HEK293 (cell line): ENCODE results near the gene DNAH8.

ENCODE experiments used
- SETDB1 ChIP-seq: IDR thresholded peaks from one replicate; pipeline ENCODE4 v1.6.1; 2017; ENCODE audit warnings: mild to moderate bottlenecking, low read length, moderate library complexity, mixed read lengths; ENCODE audit not compliant: insufficient read length
- ZNF146 ChIP-seq: fragments of 450-650 bp; formaldehyde crosslinking; IDR thresholded peaks from 2 replicates; pipeline ENCODE4 v1.5.1; 2016; ENCODE audit warnings: missing biosample characterization, missing genetic modification characterization
- ZNF274 ChIP-seq, 2 experiments: fragments of 200-500 bp in 1 of 2; fragments of 450-650 bp in 1 of 2; sonication (Bioruptor generic) in 1 of 2; formaldehyde crosslinking in 1 of 2; IDR thresholded peaks; 2 replicates each; pipeline versions ENCODE4 v1.5.1 to v1.6.1; 2014 to 2016; ENCODE audit warnings: borderline replicate concordance in 1 of 2, inconsistent platforms in 1 of 2, low read length in 1 of 2, missing biosample characterization in 1 of 2, missing genetic modification characterization in 1 of 2
- TF ChIP-seq, protein P1 (sequence below): fragments of 450-650 bp; formaldehyde crosslinking; IDR thresholded peaks from 2 replicates; pipeline ENCODE4 v1.5.1; 2016; ENCODE audit warnings: missing biosample characterization, missing genetic modification characterization
- TF ChIP-seq, protein P2 (sequence below): fragments of 450-650 bp; formaldehyde crosslinking; IDR thresholded peaks from 2 replicates; pipeline ENCODE4 v1.5.1; 2017; ENCODE audit warnings: missing biosample characterization, missing genetic modification characterization

DNA sequence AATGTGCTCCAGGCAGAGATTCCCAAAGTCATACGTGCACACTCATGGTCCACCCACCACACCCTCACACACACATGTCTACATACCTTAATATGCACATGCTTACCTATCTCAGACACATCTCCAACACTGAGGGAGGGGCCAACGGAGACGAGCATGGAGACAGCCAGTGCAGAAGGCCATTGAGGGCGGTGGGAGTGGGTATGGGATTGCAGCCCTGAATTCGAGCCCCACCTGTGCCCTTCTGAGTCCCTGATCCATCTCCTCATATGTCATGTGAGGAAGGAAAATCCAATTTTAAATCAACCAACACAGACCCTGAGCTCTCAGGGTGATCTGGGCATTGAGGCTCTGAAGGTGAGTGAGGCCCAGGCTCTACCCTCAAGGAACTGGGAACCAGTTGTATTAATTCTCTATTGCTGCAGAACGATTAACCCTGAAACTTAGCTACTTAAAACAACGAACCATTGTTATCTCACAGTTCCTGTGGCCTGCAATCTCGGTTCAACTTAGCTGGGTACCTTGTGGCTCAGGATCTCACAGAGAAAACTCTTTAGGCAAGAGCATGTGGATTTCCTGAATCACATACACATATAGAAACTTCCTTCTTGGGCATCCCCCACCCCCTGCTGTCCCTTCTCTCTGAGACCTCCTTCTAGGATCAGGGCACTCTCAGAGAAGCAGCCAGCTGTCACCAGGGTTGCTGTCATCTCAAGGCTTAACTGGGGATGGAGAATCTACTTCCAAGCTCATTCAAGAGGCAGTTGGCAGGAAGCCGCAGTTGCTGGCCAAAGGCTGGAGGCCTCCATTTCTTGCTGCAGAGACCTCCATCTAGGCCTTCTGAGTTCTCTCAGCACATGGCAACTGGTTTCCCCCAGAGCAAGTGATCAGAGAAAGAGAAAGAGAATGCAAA lies 361.8 kb downstream of the DNAH8 start:
- TF ChIP-seq, protein P1, sequence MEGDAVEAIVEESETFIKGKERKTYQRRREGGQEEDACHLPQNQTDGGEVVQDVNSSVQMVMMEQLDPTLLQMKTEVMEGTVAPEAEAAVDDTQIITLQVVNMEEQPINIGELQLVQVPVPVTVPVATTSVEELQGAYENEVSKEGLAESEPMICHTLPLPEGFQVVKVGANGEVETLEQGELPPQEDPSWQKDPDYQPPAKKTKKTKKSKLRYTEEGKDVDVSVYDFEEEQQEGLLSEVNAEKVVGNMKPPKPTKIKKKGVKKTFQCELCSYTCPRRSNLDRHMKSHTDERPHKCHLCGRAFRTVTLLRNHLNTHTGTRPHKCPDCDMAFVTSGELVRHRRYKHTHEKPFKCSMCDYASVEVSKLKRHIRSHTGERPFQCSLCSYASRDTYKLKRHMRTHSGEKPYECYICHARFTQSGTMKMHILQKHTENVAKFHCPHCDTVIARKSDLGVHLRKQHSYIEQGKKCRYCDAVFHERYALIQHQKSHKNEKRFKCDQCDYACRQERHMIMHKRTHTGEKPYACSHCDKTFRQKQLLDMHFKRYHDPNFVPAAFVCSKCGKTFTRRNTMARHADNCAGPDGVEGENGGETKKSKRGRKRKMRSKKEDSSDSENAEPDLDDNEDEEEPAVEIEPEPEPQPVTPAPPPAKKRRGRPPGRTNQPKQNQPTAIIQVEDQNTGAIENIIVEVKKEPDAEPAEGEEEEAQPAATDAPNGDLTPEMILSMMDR: no peak
- TF ChIP-seq SETDB1: no peak
- TF ChIP-seq ZNF274 (IDR thresholded peaks at IDR 0.05; ENCODE audit: low read length): no peak
- TF ChIP-seq ZNF274 (tag by site-specific recombination; IDR thresholded peaks at IDR 0.05; ENCODE audit: borderline replicate concordance): no peak
- no peak for TF ChIP-seq ZNF146 (tag by site-specific recombination)
- TF ChIP-seq, protein P2, sequence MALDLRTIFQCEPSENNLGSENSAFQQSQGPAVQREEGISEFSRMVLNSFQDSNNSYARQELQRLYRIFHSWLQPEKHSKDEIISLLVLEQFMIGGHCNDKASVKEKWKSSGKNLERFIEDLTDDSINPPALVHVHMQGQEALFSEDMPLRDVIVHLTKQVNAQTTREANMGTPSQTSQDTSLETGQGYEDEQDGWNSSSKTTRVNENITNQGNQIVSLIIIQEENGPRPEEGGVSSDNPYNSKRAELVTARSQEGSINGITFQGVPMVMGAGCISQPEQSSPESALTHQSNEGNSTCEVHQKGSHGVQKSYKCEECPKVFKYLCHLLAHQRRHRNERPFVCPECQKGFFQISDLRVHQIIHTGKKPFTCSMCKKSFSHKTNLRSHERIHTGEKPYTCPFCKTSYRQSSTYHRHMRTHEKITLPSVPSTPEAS (tag by site-specific recombination): no peak
